Lower lobe of right lung (tissue), 2 donors: Measurements from ENCODE around the gene CCR6. TPM values are rescaled to one million over a fixed set of nuclear protein-coding genes. Genes with fewer than 3 reads are reported as not detected.

ENCODE experiments used
- ATAC-seq, 2 donors: fragments of 200-7000 bp; cut with Tn5 transposase; one replicate each; pipeline ENCODE4 v1.9.1; 2020 to 2022; ENCODE audit warnings: mild to moderate bottlenecking in 2 of 2, moderate library complexity in 2 of 2
- DNase-seq: peaks from one replicate; pipeline ENCODE4 v3.0.0-alpha.2; 2020
- H3K27ac ChIP-seq: fragments of 200-600 bp; one replicate; pipeline ENCODE4 v1.8.0; 2022
- H3K27me3 ChIP-seq: fragments of 200-600 bp; one replicate; pipeline ENCODE4 v1.8.0; 2022; ENCODE audit warnings: low read depth
- H3K36me3 ChIP-seq: fragments of 200-600 bp; one replicate; pipeline ENCODE4 v1.8.0; 2022; ENCODE audit warnings: mild to moderate bottlenecking
- H3K4me1 ChIP-seq: fragments of 200-600 bp; one replicate; pipeline ENCODE4 v1.8.0; 2022
- H3K4me3 ChIP-seq: fragments of 200-600 bp; one replicate; pipeline ENCODE4 v1.8.0; 2022; ENCODE audit warnings: mild to moderate bottlenecking
- H3K9me3 ChIP-seq: fragments of 200-600 bp; one replicate; pipeline ENCODE4 v1.8.0; 2022
- intact Hi-C: fragments of 100-400 bp; cut with DNase I; formaldehyde crosslinking; loops from one replicate; pipeline ENCODE4 v1.11.0; 2022
- total RNA-seq: library from RNA; stranded (reverse); fragmentation: NEBNext Ultra II Directional; extraction: Animal tissue kit (Norgen Biotek cat#: 25700); gene quantifications from one replicate; pipeline ENCODE4 v1.2.1, GENCODE V29; 2021
- TF ChIP-seq, protein P1 (sequence below): fragments of 200-600 bp; IDR thresholded peaks from one replicate; pipeline ENCODE4 v1.8.0; 2022; ENCODE audit warnings: antibody characterized with exemption, mild to moderate bottlenecking
- donor health status: DM: no; HTN: yes; CAD: no; lungs with severe emphysema.

The CCR6 gene
- total RNA-seq, 1 donor from 2014 or later, result 0.83 TPM

DNA sequence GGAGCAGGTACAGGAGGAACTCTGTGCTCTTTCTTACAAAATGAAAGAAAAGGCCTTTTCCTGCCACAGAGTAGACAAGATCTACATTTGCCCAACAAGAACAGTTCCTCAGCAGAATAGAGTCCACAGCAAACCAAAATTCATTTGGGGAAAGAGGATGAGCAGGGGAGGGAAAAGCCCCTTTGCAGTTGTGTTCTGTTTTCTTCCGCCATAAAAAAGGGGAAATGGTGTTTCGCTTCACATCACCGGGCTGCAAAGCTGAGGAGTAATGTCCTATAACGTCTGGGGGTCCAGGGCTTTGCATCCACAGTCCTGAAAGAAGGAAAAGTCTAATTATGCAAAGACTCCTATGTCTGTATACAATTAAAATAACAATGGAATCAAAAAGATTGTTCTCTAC, 35.0 kb downstream of the CCR6 start, which contains the start of gene GPR31:
Gene GPR31 (minus strand): TSS at position 118 of the 400 bp plus-strand sequence. CDS start 149 bp downstream, outside the sequence.
- H3K4me1 ChIP-seq, result no peaks in the 10 kb centered on the region
- no peak within 1 kb of the TSS for H3K4me3 ChIP-seq
- H3K27ac ChIP-seq, result no peak within 1 kb of the TSS
- H3K27me3 ChIP-seq, result no peaks in the 10 kb centered on the region
- DNase-seq (no peak), ATAC-seq (no peak)
- no peaks in the 10 kb centered on the region for H3K9me3 ChIP-seq
- no peaks in the 10 kb centered on the region for H3K36me3 ChIP-seq
- intact Hi-C loops, result no loop called here
- TF ChIP-seq, protein P1, sequence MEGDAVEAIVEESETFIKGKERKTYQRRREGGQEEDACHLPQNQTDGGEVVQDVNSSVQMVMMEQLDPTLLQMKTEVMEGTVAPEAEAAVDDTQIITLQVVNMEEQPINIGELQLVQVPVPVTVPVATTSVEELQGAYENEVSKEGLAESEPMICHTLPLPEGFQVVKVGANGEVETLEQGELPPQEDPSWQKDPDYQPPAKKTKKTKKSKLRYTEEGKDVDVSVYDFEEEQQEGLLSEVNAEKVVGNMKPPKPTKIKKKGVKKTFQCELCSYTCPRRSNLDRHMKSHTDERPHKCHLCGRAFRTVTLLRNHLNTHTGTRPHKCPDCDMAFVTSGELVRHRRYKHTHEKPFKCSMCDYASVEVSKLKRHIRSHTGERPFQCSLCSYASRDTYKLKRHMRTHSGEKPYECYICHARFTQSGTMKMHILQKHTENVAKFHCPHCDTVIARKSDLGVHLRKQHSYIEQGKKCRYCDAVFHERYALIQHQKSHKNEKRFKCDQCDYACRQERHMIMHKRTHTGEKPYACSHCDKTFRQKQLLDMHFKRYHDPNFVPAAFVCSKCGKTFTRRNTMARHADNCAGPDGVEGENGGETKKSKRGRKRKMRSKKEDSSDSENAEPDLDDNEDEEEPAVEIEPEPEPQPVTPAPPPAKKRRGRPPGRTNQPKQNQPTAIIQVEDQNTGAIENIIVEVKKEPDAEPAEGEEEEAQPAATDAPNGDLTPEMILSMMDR, result no peak

DNA sequence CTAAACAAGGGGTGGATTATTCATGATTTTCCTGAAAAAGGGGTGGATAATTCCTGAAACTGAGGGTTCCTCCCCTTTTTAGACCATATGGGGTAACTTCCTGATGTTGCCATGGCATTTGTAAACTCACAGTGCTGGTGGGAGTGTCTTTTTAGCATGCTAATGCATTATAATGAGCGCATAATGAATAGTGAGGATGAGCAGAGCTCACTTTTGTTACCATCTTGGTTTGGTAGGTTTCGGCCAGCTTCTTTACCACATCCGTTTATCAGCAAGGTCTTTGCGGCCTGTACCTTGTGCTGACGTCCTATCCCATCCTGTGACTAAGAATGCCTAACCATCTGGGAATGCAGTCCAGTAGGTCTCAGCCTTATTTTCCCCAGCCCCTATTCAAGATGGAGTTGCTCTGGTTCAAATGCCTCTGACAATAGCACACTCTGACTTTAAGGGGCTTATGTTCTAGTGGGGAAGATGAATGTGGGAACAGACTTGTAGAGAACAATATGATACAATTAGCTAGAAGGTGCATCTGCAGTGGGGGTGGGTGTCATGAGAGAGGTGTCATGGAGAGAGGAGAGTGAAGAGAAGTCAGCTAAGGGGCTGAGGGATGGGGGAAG, 39.1 kb downstream of the CCR6 start:
- Histone ChIP-seq H3K27ac (no peak overlapping the region), H3K4me3 (no peak overlapping the region), H3K4me1 (no peaks in the 10 kb centered on the region), H3K36me3 (no peaks in the 10 kb centered on the region), H3K27me3 (no peaks in the 10 kb centered on the region), H3K9me3 (no peaks in the 10 kb centered on the region)
- DNase-seq (no peak), ATAC-seq (no peak)
- TF ChIP-seq, protein P1, result no peak
- intact Hi-C loops, result no loop called here

DNA sequence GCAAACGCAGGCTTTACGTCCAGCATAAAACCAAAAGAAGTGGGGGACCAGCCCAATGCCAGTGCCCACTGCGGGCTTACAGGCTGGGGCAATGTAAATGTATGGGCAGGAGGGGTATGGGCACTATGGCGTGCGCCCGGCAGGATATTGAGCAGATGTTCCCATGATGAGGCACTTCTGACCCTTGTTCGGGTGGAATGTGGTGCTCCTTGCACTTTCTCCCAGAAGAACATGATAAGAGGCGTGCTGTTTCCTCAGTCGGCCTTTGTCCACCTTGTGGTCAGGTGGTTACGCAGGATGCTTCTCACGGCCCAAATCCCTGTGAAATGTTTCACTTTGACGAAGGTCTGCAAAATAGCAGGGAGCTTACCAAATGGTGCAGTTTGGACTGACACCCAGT, 39.7 kb downstream of the CCR6 start:
- ATAC-seq (no peak), DNase-seq (no peak)
- Histone ChIP-seq H3K36me3 (no peaks in the 10 kb centered on the region), H3K4me1 (no peaks in the 10 kb centered on the region), H3K9me3 (no peaks in the 10 kb centered on the region), H3K4me3 (no peak overlapping the region), H3K27ac (no peak overlapping the region), H3K27me3 (no peaks in the 10 kb centered on the region)
- intact Hi-C loops, result no loop called here
- TF ChIP-seq, protein P1, result no peak

DNA sequence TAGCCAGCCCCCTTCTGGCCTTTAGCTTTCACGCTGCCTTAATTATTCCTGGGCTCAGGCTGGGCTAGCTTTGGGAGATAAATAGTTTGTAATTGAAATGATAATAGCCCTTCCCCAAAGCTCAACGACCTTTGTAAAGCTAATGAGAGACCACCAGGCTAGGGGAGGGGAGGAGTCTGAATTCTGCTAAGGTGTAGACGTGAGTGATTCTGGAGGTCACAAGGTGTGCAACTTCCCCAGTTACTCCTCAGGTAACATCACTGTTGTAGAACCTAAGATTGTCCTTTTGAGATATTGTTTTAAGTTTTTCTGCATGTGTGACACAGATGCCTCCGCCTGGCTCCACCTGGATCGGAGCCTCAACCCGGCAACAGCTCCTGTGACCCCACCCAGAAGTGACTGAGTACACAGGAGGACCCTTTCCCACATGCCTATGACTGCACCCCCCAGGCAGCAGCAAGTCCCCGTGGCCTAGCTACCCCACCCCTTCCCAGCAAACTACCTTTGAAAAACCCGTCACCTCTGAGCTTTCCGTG, 40.6 kb downstream of the CCR6 start:
- Histone ChIP-seq H3K4me3 (no peak overlapping the region), H3K9me3 (no peaks in the 10 kb centered on the region), H3K4me1 (no peaks in the 10 kb centered on the region), H3K27ac (no peak overlapping the region), H3K36me3 (no peaks in the 10 kb centered on the region), H3K27me3 (no peaks in the 10 kb centered on the region)
- TF ChIP-seq, protein P1, result no peak
- ATAC-seq (no peak), DNase-seq (no peak)
- intact Hi-C loops, result no loop called here

DNA sequence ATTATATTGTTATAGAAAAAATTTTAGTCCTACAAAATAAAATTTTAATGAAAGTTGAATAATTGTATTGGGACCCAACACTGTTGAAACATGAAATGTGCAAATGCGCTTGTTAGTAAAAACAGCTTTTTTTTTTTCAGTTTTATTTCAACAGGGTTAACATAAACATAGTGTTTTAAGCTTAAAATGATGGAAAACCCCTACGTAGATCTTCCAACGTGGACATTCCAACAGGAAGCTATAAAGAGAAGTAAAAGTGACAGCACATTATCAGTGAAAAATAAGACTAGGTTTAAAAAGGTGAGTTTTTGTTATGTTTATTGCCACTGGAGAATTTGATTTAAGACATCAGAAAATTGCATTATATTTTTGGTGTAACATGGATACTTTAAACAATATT, 41.4 kb downstream of the CCR6 start:
- Histone ChIP-seq H3K27ac (no peak overlapping the region), H3K36me3 (no peaks in the 10 kb centered on the region), H3K4me3 (no peak overlapping the region), H3K9me3 (no peaks in the 10 kb centered on the region), H3K4me1 (no peaks in the 10 kb centered on the region), H3K27me3 (no peaks in the 10 kb centered on the region)
- DNase-seq (no peak), ATAC-seq (no peak)
- TF ChIP-seq, protein P1, result no peak
- intact Hi-C loops, result no loop called here
